HG03066 (cell line): ENCODE data around the gene STT3B.
A peak's percentile ranks its signal among the peaks of the same experiment; 100 is the strongest.
"Not testable (repeated sequence)": the region's sequence is repeated elsewhere in the genome, so short reads cannot be mapped to it uniquely, and the experiment has no call there.

Experiments used
- ATAC-seq: cut with Tn5 transposase; IDR thresholded peaks from one replicate; pipeline ENCODE4 v1.9.1; 2021; ENCODE audit warnings: low read depth; ENCODE audit not compliant: unreplicated experiment

Gene STT3B

DNA sequence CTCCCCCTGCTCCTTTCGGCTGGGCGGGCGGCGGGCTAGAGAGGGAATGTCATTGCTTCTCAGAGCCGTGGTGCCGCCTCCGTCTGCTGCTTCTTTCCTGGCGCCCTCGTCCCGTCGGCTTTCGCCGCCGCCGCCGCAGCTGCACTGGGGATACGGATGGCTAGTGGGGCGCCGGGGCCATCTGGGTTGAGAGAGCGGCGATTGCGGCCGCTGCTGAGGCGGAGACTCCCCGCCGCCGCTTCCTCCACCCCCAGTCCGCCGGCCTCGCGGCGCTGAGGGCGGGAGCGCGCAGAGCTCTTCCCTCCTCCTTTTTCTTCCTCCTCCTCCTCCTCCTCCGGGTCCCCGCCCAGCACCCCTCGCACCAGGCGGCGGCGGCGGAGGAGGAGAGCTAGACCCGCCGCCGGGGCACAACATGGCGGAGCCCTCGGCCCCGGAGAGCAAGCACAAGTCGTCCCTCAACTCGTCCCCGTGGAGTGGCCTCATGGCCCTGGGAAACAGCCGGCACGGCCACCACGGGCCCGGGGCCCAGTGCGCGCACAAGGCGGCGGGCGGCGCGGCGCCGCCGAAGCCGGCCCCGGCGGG, at the start of gene STT3B:
STT3B (plus strand) TSS at position 339 of the 582 bp plus-strand sequence; CDS start at position 413, 74 bp downstream.
- ATAC-seq, result peak; percentile 51

DNA sequence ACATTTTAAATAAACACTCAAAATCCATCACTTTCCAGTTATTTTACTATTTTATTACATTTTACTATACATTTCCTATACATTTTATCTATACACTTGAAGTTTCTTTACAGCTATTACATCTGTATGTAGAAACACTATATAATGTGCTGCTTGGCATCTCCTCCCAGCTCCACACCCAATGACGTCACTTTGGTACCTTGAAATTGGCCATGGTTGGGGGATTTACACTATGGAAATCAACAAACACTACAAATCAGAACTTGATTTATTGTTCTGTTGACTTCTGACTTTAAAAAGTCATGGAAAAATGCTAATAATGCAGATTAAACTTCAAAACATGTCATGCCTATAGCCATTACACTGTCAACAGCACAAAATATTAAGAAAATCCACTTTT, 48.9 kb upstream of the STT3B start:
- ATAC-seq, result no peak

DNA sequence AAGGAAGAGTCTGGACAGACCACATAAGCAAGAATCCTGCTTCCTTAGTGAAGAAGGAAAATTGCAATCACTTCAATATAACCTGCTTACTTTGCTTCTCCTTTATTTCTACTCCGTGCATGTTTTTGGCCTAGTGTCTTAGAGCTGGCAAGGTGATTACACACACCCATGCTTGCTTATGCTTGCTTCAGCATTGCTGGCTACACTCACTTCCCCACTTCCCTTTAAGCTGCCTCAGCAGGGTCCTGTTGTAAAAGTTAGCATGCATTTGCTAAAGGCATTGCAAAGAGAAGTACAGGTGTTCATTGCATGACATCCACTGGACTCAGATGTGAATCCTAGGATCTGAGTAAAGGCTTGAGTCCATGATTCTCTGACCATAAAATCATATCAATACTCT, 47.5 kb upstream of the STT3B start:
- no peak for ATAC-seq

DNA sequence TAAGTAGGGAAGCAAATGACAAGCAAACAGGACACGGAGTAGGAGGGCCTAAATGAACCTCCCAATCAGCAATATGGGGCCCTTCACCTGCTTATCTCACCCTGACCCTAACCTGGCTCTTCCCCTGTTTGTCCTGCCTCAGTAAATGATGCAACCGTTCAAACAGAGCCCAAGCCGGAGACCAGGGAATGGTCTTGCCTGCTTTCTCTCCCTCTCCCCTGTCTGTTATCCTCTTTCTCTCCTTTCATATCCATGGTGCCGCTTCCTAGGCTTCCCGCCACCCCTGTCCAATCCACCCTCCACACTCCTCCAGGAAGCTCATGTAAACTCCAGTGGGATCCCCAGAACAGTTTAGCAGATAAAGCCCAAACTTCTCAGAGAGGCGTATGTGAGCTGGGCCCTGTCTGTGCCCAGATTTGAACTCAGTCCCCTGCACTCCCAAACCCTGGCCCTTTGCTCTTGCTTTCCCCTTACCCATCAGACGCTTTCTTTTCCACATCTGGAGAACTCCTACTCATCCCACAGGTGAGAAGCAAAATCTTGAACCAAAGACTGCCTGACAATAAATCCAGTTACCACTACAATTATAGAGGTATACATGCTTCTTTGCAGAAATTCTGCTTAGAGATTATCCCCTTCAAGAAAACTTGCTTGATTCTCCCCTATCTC, 45.7 kb upstream of the STT3B start:
- ATAC-seq, result no peak

DNA sequence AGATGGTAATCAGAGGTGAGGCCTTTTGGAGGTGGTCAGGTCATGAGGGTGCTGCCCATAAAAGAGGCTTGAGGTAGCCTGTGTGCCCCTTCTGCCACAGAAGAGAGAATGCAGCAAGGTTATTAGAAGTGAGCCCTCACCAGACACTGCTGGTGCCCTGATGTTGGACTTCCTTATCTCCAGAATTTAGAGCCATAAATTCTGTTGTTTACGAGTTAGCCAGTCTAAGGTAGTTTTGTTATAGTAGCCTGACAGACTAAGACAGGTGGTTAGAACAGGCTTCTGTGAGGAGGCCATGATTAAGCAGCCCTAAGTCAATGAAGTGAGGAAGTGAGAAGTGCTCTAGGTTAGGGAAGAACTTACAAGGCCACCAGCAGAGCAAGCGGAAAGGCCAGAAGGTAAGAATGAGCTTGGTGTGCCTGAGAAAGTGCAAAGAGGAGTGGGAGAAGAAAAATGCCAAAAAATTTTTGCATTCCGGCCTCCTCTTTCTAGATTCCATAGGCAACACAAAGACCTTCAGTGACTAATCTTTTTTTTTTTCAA, 44.2 kb upstream of the STT3B start:
- ATAC-seq, result no peak

DNA sequence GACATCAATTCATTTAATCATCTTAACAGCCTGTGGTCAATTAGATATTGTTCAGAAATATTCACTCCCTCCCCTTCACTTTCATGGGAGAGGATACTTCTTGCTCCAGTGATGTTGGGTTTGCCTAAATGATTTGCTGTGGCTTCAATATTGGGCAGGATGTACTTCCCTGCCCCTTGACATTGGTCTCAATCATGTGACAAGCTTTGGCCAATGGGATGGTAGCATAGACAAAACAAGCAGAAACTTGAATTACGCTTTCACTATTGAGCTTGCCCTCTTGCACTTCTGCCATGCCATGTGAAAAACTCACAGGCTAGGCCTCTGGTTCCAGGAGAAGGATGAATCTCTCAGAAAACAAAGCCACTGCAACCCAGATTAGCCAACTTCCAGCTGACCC, 42.2 kb upstream of the STT3B start:
- no peak for ATAC-seq

DNA sequence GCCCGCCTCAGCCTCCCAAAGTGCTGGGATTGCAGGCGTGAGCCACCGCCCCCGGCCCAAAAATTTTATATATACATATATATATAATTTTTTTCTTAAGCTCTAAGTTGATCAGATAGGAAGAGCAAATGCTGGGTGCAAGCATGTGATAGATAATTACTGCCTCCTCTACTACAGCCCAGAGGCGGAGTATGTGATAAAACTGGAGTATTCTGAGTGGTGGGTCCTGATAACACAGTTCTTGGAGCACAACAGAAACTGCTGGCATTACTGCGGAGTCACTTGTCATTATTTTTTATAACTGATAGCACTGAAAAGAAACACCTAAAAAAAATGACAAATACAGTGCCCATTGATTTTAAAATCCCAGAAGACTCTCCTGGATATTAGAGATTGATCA, 41.1 kb upstream of the STT3B start:
- ATAC-seq, result no peak

DNA sequence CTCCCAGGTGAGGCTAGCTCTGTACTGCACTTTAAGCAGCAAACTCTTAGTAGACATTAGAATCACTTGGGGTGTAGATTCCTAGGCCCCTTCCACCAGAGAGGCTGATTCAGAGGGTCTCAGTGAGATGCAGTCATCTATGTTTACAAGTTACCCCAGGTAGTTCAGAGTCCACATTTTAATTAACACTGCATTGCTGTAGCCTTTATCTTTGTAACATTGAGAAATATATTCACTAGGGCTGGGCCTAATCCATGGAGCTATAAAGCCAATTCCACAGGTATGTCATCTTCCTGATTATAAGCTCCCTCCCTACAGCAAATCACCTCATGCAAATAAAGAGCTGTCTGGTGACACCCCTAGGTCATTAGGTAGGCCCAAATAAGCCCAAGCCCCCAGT, 39.6 kb upstream of the STT3B start:
- no peak for ATAC-seq

DNA sequence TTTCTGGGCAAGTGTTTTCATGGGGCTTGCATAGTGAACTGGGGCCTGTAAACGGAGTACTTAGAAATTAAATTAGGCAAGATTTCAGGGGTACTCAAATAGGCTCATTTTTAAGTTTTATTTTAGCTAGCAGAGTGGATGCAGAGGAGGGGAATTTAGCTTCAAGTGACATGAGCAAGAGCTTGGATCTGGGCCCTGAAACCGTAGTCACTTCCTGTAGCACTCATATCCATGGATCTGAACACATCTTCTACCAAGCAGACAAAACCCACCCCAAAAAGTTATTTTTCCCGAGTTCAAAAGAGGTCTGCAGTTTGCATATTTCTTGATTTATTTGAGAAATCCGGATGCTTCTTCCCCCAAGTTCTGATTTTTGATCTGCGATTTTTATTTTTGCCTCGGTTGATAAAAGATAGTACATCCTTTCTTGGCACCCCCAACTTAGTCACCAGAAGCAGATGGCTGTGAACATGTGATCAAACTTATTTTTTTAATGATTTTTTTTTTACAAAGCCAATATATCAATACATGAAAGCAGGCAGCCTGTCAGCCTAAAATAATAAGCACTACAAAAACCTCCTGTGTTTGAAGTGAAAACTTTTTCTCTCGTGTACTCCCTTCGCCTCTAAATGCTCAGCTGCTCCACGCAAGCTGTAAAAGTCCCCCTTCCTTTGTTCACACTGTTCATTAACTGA, 36.6 kb upstream of the STT3B start:
- ATAC-seq, result no peak

DNA sequence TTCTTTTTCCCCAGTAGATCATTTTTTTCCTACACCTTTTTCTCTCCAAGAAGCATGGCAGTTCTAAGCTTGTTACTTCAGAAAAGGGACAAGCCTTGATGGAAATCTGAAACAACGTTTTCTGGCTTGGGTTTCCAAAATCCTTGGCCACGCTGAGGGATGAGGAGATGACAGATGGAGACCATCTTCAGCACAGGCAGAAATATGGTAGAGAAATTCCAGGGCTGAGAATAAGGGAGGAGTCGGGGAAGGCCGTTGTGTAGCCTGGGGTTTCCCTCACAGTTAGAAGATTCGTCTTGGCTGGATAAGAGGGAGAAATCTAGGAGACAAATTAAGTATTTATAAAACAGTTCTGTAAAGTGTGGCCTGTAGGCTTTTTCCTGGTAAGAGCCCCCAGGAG, 33.9 kb upstream of the STT3B start:
- ATAC-seq, result no peak

DNA sequence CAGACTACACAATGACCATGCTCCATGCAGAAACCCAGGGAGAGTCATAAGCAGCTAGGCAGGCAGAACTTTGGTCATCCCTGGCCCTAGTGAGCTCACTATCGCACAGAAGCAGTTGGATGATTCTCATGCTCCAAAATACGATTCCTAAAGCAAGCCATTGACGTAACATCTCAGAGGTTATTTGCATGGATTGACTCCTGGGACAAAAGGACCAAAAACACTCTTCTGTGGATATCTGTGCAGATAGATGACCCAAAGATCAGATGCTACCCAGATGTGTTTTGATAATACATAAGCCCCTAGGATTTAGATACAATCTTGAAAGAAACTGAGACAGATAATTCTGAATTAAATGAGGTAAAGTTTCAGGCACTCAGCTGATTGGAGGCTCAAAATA, 33.4 kb upstream of the STT3B start:
- ATAC-seq, result no peak

DNA sequence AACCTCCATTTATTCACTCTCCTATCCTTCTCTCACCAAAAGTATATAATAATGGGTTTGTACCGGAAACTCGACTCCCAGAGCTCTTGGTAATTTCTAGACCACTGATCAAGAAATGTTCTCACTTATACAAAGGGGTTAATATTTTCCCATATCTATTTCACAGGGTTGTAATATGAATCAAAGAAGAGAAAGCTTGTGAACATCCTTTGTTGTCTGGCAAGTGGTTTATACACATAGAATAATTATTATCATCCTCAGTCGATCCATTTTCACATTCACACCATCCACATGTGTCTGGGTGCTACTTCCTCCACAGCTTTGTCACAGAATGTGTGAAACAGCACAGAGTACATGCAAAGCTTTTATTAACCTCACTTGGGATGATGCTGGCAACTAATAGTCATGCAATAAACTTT, 29.9 kb upstream of the STT3B start:
- no peak for ATAC-seq

DNA sequence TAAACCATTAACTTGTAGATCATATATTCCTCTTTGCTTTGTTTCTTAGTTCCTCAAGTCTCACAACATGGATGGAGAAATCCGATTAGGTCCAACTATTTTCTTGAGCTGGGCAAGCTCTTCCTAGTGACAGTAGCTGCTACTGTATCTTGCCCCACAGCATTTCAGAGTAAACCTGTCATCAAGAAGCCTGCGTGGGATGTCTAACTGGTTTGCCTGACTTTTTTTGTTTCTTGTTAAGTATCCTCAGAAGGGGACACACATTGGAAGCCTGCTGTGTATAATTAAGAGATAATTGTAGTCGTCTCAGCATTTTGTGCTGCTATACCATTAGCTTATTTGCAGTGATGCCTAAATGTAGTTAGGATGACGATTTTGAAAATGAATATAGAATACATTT, 29.3 kb upstream of the STT3B start:
- no peak for ATAC-seq

DNA sequence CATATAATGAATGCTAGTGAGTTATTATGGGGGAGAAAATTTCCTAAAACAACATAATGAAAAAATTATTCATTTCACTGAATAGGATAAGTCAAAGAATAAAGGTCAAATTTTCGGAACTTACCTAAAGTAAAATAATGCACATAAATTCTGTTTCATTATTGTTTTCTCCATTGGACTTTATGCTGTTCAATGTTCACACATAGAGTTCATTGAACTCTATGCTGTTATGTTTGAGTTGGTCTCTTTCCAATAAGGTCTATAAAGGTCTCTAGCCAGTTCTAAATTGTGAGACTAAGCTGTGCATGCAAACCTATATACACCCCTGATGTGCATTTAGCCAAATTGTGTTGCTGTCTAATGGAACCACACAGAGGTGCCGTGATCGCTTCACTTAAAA, 28.5 kb upstream of the STT3B start:
- ATAC-seq, result no peak

DNA sequence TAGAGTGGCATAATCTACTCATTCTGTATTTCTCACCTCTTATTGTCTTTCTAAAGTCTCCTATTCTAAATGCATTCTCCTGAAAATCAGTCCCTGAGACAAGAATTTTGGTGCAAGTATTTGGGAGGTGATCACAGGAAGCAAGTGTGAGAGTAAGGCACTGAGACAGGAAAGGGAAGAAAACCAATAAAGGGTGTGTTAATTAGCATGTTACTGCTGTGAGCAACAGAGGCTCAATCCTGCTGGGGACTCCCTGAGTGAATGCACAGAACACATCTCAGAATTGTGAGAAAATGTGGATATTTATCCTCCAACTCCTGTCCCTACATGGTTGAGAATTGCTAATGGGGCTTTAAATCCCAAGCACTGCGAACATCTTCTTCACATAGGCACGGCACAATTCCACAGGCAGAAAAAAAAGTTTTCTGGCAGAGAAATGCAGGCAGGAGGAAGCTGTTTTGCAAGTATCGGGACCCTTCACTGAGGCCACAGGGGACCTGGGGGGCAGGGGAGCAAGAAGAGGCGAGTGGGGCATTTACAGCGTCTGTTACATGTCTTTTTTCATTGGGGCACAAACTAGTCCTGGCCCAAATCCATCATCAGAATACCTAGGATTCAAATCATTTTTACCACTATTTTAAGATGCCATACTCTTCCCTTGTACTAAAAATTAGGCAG, 27.2 kb upstream of the STT3B start:
- no peak for ATAC-seq

DNA sequence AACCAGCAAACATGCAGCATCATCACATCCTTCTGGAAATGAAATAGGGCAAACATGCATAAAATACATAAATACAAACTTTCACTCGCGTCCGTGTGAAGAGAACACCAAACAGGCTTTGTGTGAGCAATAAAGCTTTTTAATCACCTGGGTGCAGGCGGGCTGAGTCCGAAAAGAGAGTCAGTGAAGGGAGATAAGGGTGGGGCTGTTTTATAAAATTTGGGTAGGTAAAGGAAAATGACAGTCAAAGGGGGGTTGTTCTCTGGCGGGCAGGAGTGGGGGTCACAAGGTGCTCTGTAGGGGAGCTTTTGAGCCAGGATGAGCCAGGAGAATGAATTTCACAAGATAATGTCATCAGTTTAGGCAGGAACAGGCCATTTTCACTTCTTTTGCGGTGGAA, 26.2 kb upstream of the STT3B start:
- not testable (repeated sequence) for ATAC-seq

DNA sequence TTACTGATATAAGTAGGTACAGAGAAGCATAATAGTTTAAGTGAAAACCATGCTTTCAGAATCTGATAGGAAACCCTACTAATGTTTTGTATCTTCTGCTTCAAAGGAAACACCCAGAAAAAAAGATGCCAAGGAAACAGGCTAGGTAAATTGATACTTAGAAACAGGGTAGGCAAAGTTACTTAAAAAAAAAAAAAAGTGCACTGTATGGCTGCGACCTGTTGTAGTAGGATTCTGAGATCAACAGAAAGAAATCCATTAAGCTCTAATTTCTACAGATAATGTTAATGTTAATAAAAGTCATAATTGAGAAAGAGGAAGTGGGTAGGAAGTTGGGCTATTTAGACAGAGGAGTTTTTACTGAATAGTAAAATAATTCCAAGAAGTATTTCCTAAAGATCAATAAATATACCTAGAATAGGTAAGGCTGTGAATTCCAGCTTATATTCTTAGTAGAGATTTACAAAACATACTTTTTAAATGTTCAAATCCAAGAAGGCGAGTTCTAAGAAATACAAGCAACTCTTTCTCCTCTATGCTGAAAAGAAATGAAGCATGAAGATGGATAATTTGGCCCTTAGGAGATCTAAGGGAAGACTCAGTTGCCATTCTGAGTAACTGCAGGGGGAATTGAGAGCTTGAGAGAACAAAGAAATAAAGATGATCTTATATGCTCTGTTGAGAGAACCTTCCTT, 24.1 kb upstream of the STT3B start:
- no peak for ATAC-seq

DNA sequence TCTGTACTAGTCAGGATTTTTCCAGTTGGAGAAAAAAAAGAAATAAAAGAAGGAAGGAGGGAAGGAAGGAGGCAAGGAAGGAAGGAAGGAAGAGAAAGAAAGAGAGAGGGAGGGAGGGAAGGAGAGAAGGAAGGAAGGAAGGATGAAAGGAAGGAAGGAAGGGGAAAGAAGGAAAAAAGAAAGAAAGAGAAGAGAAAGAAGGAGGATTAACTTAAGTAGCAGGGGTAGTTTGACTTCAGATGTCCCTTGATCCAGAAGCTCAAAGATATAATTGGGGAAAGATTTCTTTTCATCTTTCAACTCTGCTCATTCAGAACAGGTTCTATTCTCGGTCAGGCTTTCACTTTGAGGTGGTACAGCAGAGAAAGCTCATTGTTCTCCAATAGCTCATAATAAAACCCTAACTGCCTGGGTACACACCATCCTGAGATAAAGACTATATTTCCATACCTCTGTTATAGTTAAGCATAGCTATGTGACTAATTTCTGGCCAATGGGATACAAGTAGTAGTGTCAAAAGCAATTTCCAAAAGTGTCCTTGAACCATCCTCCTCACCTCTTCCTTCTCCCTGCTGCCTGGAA, 23.5 kb upstream of the STT3B start:
- ATAC-seq, result no peak

DNA sequence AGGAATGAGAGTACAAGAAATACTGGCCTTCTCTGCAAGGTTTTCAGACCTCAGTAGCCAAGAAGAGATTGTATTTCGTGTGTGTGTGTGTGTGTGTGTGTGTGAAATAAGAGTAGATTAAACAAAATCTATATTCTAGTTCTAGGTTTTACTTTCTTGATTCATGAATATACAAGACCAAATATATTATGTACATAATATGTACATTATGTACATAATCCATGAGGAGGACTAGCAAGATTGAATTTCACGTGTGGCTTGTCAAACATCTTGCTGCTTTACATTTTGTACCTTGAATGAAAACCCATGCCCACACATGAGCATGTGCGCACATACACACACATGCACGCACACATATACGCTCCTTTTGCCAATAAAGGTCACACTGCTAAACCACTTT, 18.2 kb upstream of the STT3B start:
- no peak for ATAC-seq
